ENCODE results near the gene C7orf57. TPM values are rescaled to one million over a fixed set of nuclear protein-coding genes. Genes with fewer than 3 reads are reported as not detected.

Gene C7orf57
- total RNA-seq, 1 experiment from 2014 or later: 0.15 TPM

DNA sequence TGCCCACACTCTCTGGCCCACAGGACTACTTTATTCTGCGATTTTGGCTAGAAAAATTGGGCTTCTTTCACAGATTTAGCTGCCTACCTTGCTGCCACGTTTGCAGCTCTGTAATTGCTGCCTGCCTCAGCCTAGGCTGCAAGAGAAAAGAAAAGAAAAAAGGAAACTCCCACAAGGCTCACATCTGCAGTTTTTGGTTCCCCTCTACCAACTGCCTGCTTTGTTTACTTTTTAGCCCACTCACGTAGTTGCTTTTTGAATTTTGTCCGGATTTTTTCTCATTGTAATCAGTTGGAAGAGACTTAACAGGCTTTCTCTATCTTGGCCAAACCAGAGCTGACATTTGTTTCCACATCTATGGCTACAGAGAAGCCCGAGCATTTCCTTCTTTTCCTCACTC lies 30.7 kb upstream of the C7orf57 start:
- Histone ChIP-seq H3K36me3 (ENCODE audit: control insufficient read depth in 1 of 2, insufficient read depth in 2 of 2, low read length in 2 of 2) (no peaks in the 10 kb centered on the region), H3K4me1 (ENCODE audit: control insufficient read depth in 1 of 2, insufficient read depth in 2 of 2, low read length in 2 of 2) (peaks cover 0 to 14% of the 10 kb centered on the region in 2 experiments; a peak in 3 of 4 replicates), H4K20me1 (ENCODE audit: insufficient read depth) (no peaks in the 10 kb centered on the region), H3K9me3 (ENCODE audit: control insufficient read depth in 1 of 2, insufficient read depth in 1 of 2, low read depth in 1 of 2, low read length in 2 of 2) (no peaks in the 10 kb centered on the region), H3K27ac (ENCODE audit: low read depth, low read length) (no peak overlapping the region), H3K27me3 (ENCODE audit: insufficient read depth, low read length) (no peaks in the 10 kb centered on the region), H3K9ac (ENCODE audit: low read length) (no peak overlapping the region), H3K4me2 (ENCODE audit: low read length) (no peak overlapping the region), H3K79me2 (ENCODE audit: insufficient read depth, low read length) (no peaks in the 10 kb centered on the region), H2AFZ (ENCODE audit: low read depth, low read length, poor library complexity, severe bottlenecking) (no peak overlapping the region), H3K4me3 (replicated peaks in 1 of 2; ENCODE audit: low read depth in 1 of 2, low read length in 2 of 2) (no peak overlapping the region), H3K9me2 (ENCODE audit: insufficient read depth) (no peaks in the 10 kb centered on the region)
- intact Hi-C loops (cut with micrococcal nuclease): no loop called here
- ChIA-PET POLR2A (no interaction called here), CTCF (no interaction called here), RAD21 (ENCODE audit: low non-redundant PET in 1 of 2, low total read pairs in 2 of 2, uncharacterized antibody in 2 of 2, unreplicated experiment in 2 of 2) (no interaction called here)
- ATAC-seq: no peak
- no peak for DNase-seq (ENCODE audit: low read depth, low spot score)
- no TSS peak for BruUV-seq (replicated peaks)
- TF ChIP-seq POLR2A (IDR thresholded peaks at IDR 0.05; ENCODE audit: borderline replicate concordance, extremely low read depth, insufficient read depth, insufficient read length) (no peak), EZH2phosphoT487 (IDR thresholded peaks at IDR 0.05; ENCODE audit: borderline replicate concordance) (no peak), POLR2AphosphoS5 (IDR thresholded peaks at IDR 0.05; ENCODE audit: low read depth, low read length) (no peak), ZNF274 (IDR thresholded peaks at IDR 0.05; ENCODE audit: low read depth, low read length) (no peak), EGR1 (IDR thresholded peaks at IDR 0.05; ENCODE audit: low read depth) (no peak), YY1 (IDR thresholded peaks at IDR 0.05; ENCODE audit: extremely low read depth, insufficient replicate concordance, low read depth, low read length) (no peak), ATF3 (IDR thresholded peaks at IDR 0.05) (no peak), RAD21 (IDR thresholded peaks at IDR 0.05; ENCODE audit: low read depth) (no peak), REST (IDR thresholded peaks at IDR 0.05; ENCODE audit: low read depth) (no peak)
- TF ChIP-seq, protein P1, sequence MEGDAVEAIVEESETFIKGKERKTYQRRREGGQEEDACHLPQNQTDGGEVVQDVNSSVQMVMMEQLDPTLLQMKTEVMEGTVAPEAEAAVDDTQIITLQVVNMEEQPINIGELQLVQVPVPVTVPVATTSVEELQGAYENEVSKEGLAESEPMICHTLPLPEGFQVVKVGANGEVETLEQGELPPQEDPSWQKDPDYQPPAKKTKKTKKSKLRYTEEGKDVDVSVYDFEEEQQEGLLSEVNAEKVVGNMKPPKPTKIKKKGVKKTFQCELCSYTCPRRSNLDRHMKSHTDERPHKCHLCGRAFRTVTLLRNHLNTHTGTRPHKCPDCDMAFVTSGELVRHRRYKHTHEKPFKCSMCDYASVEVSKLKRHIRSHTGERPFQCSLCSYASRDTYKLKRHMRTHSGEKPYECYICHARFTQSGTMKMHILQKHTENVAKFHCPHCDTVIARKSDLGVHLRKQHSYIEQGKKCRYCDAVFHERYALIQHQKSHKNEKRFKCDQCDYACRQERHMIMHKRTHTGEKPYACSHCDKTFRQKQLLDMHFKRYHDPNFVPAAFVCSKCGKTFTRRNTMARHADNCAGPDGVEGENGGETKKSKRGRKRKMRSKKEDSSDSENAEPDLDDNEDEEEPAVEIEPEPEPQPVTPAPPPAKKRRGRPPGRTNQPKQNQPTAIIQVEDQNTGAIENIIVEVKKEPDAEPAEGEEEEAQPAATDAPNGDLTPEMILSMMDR (IDR thresholded peaks at IDR 0.05 in 2 of 3, conservative IDR thresholded peaks at IDR 0.05 in 1 of 3; ENCODE audit: borderline replicate concordance in 1 of 3, insufficient read depth in 1 of 3, low read depth in 2 of 3, low read length in 2 of 3): no peak
- TF ChIP-seq, protein P2, sequence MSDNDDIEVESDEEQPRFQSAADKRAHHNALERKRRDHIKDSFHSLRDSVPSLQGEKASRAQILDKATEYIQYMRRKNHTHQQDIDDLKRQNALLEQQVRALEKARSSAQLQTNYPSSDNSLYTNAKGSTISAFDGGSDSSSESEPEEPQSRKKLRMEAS (IDR thresholded peaks at IDR 0.05): no peak
- TF ChIP-seq, protein P3, sequence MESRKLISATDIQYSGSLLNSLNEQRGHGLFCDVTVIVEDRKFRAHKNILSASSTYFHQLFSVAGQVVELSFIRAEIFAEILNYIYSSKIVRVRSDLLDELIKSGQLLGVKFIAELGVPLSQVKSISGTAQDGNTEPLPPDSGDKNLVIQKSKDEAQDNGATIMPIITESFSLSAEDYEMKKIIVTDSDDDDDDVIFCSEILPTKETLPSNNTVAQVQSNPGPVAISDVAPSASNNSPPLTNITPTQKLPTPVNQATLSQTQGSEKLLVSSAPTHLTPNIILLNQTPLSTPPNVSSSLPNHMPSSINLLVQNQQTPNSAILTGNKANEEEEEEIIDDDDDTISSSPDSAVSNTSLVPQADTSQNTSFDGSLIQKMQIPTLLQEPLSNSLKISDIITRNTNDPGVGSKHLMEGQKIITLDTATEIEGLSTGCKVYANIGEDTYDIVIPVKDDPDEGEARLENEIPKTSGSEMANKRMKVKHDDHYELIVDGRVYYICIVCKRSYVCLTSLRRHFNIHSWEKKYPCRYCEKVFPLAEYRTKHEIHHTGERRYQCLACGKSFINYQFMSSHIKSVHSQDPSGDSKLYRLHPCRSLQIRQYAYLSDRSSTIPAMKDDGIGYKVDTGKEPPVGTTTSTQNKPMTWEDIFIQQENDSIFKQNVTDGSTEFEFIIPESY (IDR thresholded peaks at IDR 0.05; ENCODE audit: extremely low read depth, insufficient replicate concordance, low read length): no peak

Measured in HCT116 (cell line).